ENCODE data around the gene HAPLN1.

- TF ChIP-seq YY1 (IDR thresholded peaks at IDR 0.05; ENCODE audit: insufficient read depth, insufficient read length) = no peak
- no peak for TF ChIP-seq ZNF274 (IDR thresholded peaks at IDR 0.05; ENCODE audit: low read depth, low read length)
- TF ChIP-seq SUZ12 (IDR thresholded peaks at IDR 0.05; ENCODE audit: extremely low read depth, insufficient read depth, insufficient read length) = no peak
These were observed 130.9 kb downstream of the HAPLN1 start for GRCh38 chr5:83589786-83590185.
